ENCODE results near the gene HUS1B. TPM values are rescaled to one million over a fixed set of nuclear protein-coding genes. Genes with fewer than 3 reads are reported as not detected.

HUS1B gene
- total RNA-seq, 1 experiment from 2014 or later = 1.1 TPM

GRCh38 chr6:635233-635632 is 21.7 kb downstream of the HUS1B start:
- Mint-ChIP-seq H3K27me3 (ENCODE audit: low read depth) (no peaks in the 10 kb centered on the region), H3K4me3 (no peak overlapping the region), H3K36me3 (peaks cover 24% of the 10 kb centered on the region), H3K4me1 (peaks cover 17% of the 10 kb centered on the region), H3K27ac (no peak overlapping the region), H3K9me3 (no peaks in the 10 kb centered on the region)
- TF ChIP-seq KAT7 (CRISPR knock-in tag; IDR thresholded peaks at IDR 0.05; ENCODE audit: borderline replicate concordance) (no peak), ZBTB43 (CRISPR knock-in tag; IDR thresholded peaks at IDR 0.05) (no peak), TEAD4 (CRISPR knock-in tag; IDR thresholded peaks at IDR 0.05) (no peak), JUN (CRISPR knock-in tag; IDR thresholded peaks at IDR 0.05) (no peak)
- no peak for ATAC-seq
- ChIA-PET CTCF (no interaction called here), POLR2A (no interaction called here)
- DNase-seq (ENCODE audit: low spot score) = no peak

- no peak for TF ChIP-seq SOX15 (CRISPR knock-in tag; IDR thresholded peaks at IDR 0.05)
- TF ChIP-seq NR1H2 (CRISPR knock-in tag; IDR thresholded peaks at IDR 0.05) = no peak
- TF ChIP-seq JUN (CRISPR knock-in tag; IDR thresholded peaks at IDR 0.05) = no peak
- no peak for TF ChIP-seq MAX (CRISPR knock-in tag; IDR thresholded peaks at IDR 0.05)
- TF ChIP-seq CREB1 (CRISPR knock-in tag; IDR thresholded peaks at IDR 0.05) = no peak
- no peak for TF ChIP-seq TEAD4 (CRISPR knock-in tag; IDR thresholded peaks at IDR 0.05)
- TF ChIP-seq FOXP4 (CRISPR knock-in tag; IDR thresholded peaks at IDR 0.05) = no peak
- TF ChIP-seq ZSCAN18 (CRISPR knock-in tag; IDR thresholded peaks at IDR 0.05) = no peak
- no peak for TF ChIP-seq OVOL2 (CRISPR knock-in tag; IDR thresholded peaks at IDR 0.05; ENCODE audit: borderline replicate concordance)
- no peak for TF ChIP-seq ZBTB21 (CRISPR knock-in tag; IDR thresholded peaks at IDR 0.05; ENCODE audit: borderline replicate concordance)
- TF ChIP-seq USF2 (CRISPR knock-in tag; IDR thresholded peaks at IDR 0.05) = no peak
- no peak for TF ChIP-seq ZMAT4 (CRISPR knock-in tag; IDR thresholded peaks at IDR 0.05)
- no peak for TF ChIP-seq GTF2I (CRISPR knock-in tag; conservative IDR thresholded peaks at IDR 0.05)
- no peak for TF ChIP-seq FOXJ3 (CRISPR knock-in tag; IDR thresholded peaks at IDR 0.05; ENCODE audit: borderline replicate concordance)
- no peak overlapping the region for H3K4me3 Mint-ChIP-seq
- H3K27me3 Mint-ChIP-seq (ENCODE audit: low read depth) = no peaks in the 10 kb centered on the region
- peaks cover 24% of the 10 kb centered on the region for H3K36me3 Mint-ChIP-seq
- DNase-seq (ENCODE audit: low spot score) (no peak), ATAC-seq (no peak)
- H3K4me1 Mint-ChIP-seq = peaks cover 11% of the 10 kb centered on the region
- POLR2A ChIA-PET = no interaction called here
- H3K27ac Mint-ChIP-seq = no peak overlapping the region; the same call in 1 of the 2 replicates
- H3K9me3 Mint-ChIP-seq = no peaks in the 10 kb centered on the region
- CTCF ChIA-PET = no interaction called here
These were observed 23.3 kb downstream of the HUS1B start for GRCh38 chr6:633611-634010.

GRCh38 chr6:628766-629165 is 28.1 kb downstream of the HUS1B start:
- ATAC-seq = no peak
- Mint-ChIP-seq H3K27me3 (ENCODE audit: low read depth) (no peaks in the 10 kb centered on the region), H3K9me3 (no peaks in the 10 kb centered on the region), H3K4me1 (peaks cover 28% of the 10 kb centered on the region), H3K4me3 (no peak overlapping the region), H3K36me3 (peaks cover 4% of the 10 kb centered on the region), H3K27ac (peak overlapping the region; percentile 66; the same call in 1 of the 2 replicates)
- ChIA-PET CTCF (no interaction called here), POLR2A (no interaction called here)
- no peak for DNase-seq (ENCODE audit: low spot score)
- TF ChIP-seq TEAD1 (CRISPR knock-in tag; IDR thresholded peaks at IDR 0.05) (no peak), ATF3 (CRISPR knock-in tag; conservative IDR thresholded peaks at IDR 0.05) (no peak), PRDM15 (CRISPR knock-in tag; IDR thresholded peaks at IDR 0.05) (no peak), MYBL2 (CRISPR knock-in tag; IDR thresholded peaks at IDR 0.05) (no peak), HMGA2 (CRISPR knock-in tag; IDR thresholded peaks at IDR 0.05) (no peak)
